IMR-90 (cell line): ENCODE results near the gene GSE1. TPM values are rescaled to one million over a fixed set of nuclear protein-coding genes. Genes with fewer than 3 reads are reported as not detected.
A peak's percentile ranks its signal among the peaks of the same experiment; 100 is the strongest.

Source experiments
- ATAC-seq: fragments of 200-7000 bp; cut with Tn5 transposase; 2 replicates; pipeline ENCODE4 v1.9.1; 2020; ENCODE audit warnings: low read depth, mild to moderate bottlenecking, moderate library complexity
- BruUV-seq: library from RNA; stranded (reverse); fragments of 400-500 nt; replicated peaks from 2 replicates; lab custom pipeline; 2021; lab: Mats Ljungman, UMichigan
- CTCF ChIA-PET: fragments of 300-600 bp; formaldehyde crosslinking; extraction: SDS; loops from one replicate; lab custom pipeline; 2021; ENCODE audit warnings: antibody characterized with exemption; lab: Yijun Ruan, JAX
- POLR2A ChIA-PET: fragments of 300-600 bp; sonication (Branson Sonifier 250); formaldehyde crosslinking; loops from one replicate; lab custom pipeline; 2022; ENCODE audit warnings: antibody characterized with exemption; ENCODE audit not compliant: unreplicated experiment; lab: Charles Lee
- DNase-seq: peaks from one replicate; pipeline ENCODE4 v3.0.0; 2013
- H2AFZ ChIP-seq: replicated peaks from 2 replicates; pipeline ENCODE3; 2013; ENCODE audit warnings: low read length, mild to moderate bottlenecking; ENCODE audit not compliant: poor library complexity
- H2AK5ac ChIP-seq: 2 replicates; pipeline ENCODE4 v1.6.1; 2013; ENCODE audit warnings: low read depth, low read length, inconsistent platforms
- H2AK9ac ChIP-seq: replicated peaks from 2 replicates; pipeline ENCODE3; 2013; ENCODE audit warnings: mild to moderate bottlenecking, low read depth, low read length, moderate library complexity; ENCODE audit not compliant: poor library complexity
- H2BK120ac ChIP-seq: 2 replicates; pipeline ENCODE4 v1.6.1; 2013; ENCODE audit warnings: low read depth, low read length, inconsistent platforms
- H2BK15ac ChIP-seq: 3 replicates; pipeline ENCODE4 v1.6.1; 2013; ENCODE audit warnings: low read depth, low read length, inconsistent platforms
- H2BK20ac ChIP-seq: 2 replicates; pipeline ENCODE4 v1.6.1; 2013; ENCODE audit warnings: low read depth, mild to moderate bottlenecking, inconsistent platforms, low read length, moderate library complexity
- H2BK5ac ChIP-seq: 2 replicates; pipeline ENCODE4 v1.6.1; 2013; ENCODE audit warnings: mild to moderate bottlenecking, low read depth, low read length, inconsistent platforms; ENCODE audit not compliant: poor library complexity, severe bottlenecking
- H3K14ac ChIP-seq: replicated peaks from 2 replicates; pipeline ENCODE4 v1.6.1; 2013; ENCODE audit warnings: low read depth, low read length, inconsistent platforms
- H3K18ac ChIP-seq: 2 replicates; pipeline ENCODE4 v1.6.1; 2013; ENCODE audit warnings: low read depth, low read length, control low read depth
- H3K23ac ChIP-seq: 2 replicates; pipeline ENCODE4 v1.6.1; 2013; ENCODE audit warnings: low read depth, low read length, inconsistent platforms
- H3K27ac ChIP-seq: 2 replicates; pipeline ENCODE4 v1.5.1; 2013; ENCODE audit warnings: mild to moderate bottlenecking, control low read depth, low read length; ENCODE audit not compliant: insufficient read depth
- H3K27me3 ChIP-seq: 2 replicates; pipeline ENCODE4 v1.6.1; 2013; ENCODE audit warnings: low read length; ENCODE audit not compliant: control insufficient read depth, insufficient read depth
- H3K36me3 ChIP-seq: 2 replicates; pipeline ENCODE4 v1.6.1; 2013; ENCODE audit warnings: low read length, mixed read lengths; ENCODE audit not compliant: control insufficient read depth, insufficient read depth
- H3K4ac ChIP-seq: 2 replicates; pipeline ENCODE4 v1.6.1; 2013; ENCODE audit warnings: low read depth, low read length, inconsistent platforms
- H3K4me1 ChIP-seq: 2 replicates; pipeline ENCODE4 v1.6.1; 2013; ENCODE audit warnings: low read length, mixed read lengths; ENCODE audit not compliant: control insufficient read depth, insufficient read depth
- H3K4me2 ChIP-seq: 2 replicates; pipeline ENCODE4 v1.6.1; 2013; ENCODE audit warnings: low read depth, mild to moderate bottlenecking, control low read depth, low read length, moderate library complexity
- H3K4me3 ChIP-seq: 2 replicates; pipeline ENCODE4 v1.5.1; 2013; ENCODE audit warnings: low read depth, mild to moderate bottlenecking, control low read depth, low read length, moderate library complexity; ENCODE audit not compliant: insufficient read depth
- H3K56ac ChIP-seq: 2 replicates; pipeline ENCODE4 v1.6.1; 2013; ENCODE audit warnings: low read length, inconsistent platforms; ENCODE audit not compliant: insufficient read depth; ENCODE audit errors: extremely low read depth
- H3K79me1 ChIP-seq, 2 experiments: 2 replicates each; pipeline ENCODE4 v1.6.1; 2013; ENCODE audit warnings: low read length in 2 of 2, inconsistent platforms in 1 of 2, low read depth in 1 of 2
- H3K9ac ChIP-seq: 2 replicates; pipeline ENCODE4 v1.6.1; 2013; ENCODE audit warnings: low read depth, low read length, control low read depth
- H3K9me1 ChIP-seq: 2 replicates; pipeline ENCODE4 v1.6.1; 2013; ENCODE audit warnings: low read length, inconsistent platforms; ENCODE audit not compliant: insufficient read depth
- H3K9me3 ChIP-seq: 2 replicates; pipeline ENCODE4 v1.6.1; 2013; ENCODE audit warnings: low read length; ENCODE audit not compliant: control insufficient read depth, insufficient read depth
- H4K20me1 ChIP-seq: 2 replicates; pipeline ENCODE4 v1.6.1; 2013; ENCODE audit warnings: low read length, inconsistent platforms; ENCODE audit not compliant: insufficient read depth
- H4K5ac ChIP-seq: 2 replicates; pipeline ENCODE4 v1.6.1; 2013; ENCODE audit warnings: mild to moderate bottlenecking, low read depth, low read length, control low read depth
- H4K8ac ChIP-seq, 2 experiments: 2 replicates each; pipeline ENCODE4 v1.6.1; 2013; ENCODE audit warnings: low read depth in 2 of 2, low read length in 2 of 2, control low read depth in 1 of 2, inconsistent platforms in 1 of 2
- H4K91ac ChIP-seq: 2 replicates; pipeline ENCODE4 v1.6.1; 2013; ENCODE audit warnings: low read depth, low read length, inconsistent platforms; ENCODE audit not compliant: insufficient read depth
- CTCF ChIP-seq: conservative IDR thresholded peaks from 2 replicates; pipeline ENCODE4 v1.5.1; 2012; ENCODE audit warnings: mild to moderate bottlenecking, low read depth, low read length, improper control_type of control experiment
- ELK1 ChIP-seq: fragments of 150-350 bp; IDR thresholded peaks from 2 replicates; pipeline ENCODE4 v1.6.1; 2016; ENCODE audit warnings: low read depth, mild to moderate bottlenecking, low read length, moderate library complexity, borderline replicate concordance
- MXI1 ChIP-seq: IDR thresholded peaks from 2 replicates; pipeline ENCODE4 v1.6.1; 2012; ENCODE audit warnings: low read depth, mild to moderate bottlenecking, low read length, moderate library complexity, borderline replicate concordance
- POLR2A ChIP-seq: IDR thresholded peaks from 2 replicates; pipeline ENCODE4 v1.6.1; 2012; ENCODE audit warnings: mild to moderate bottlenecking, low read depth, low read length
- RAD21 ChIP-seq: IDR thresholded peaks from 2 replicates; pipeline ENCODE4 v1.6.1; 2012; ENCODE audit warnings: low read length, improper control_type of control experiment
- RCOR1 ChIP-seq: IDR thresholded peaks from 2 replicates; pipeline ENCODE4 v1.6.1; 2012; ENCODE audit warnings: mild to moderate bottlenecking, low read length, improper control_type of control experiment; ENCODE audit not compliant: insufficient replicate concordance
- RFX5 ChIP-seq: IDR thresholded peaks from 2 replicates; pipeline ENCODE4 v1.8.0; 2012; ENCODE audit warnings: low read depth, mild to moderate bottlenecking, low read length, moderate library complexity
- SMC3 ChIP-seq: fragments of 150-350 bp; IDR thresholded peaks from 2 replicates; pipeline ENCODE4 v1.6.1; 2016; ENCODE audit warnings: low read depth, mild to moderate bottlenecking, antibody characterized with exemption, low read length, moderate library complexity
- WGBS, 2 experiments: methylation state at CpG; one replicate each; pipeline versions ENCODE4 v1.1.5 to v1.1.7; 2013; ENCODE audit warnings: missing lambda C conversion rate in 2 of 2; ENCODE audit not compliant: insufficient read length in 1 of 2; ENCODE audit errors: extremely low coverage in 2 of 2; 5-methylcytosine and 5-hydroxymethylcytosine counted together
- dilution Hi-C: fragments of 300-500 bp; cut with HindIII; formaldehyde crosslinking; loops from one replicate; pipeline ENCODE4 v1.14.3; 2018; ENCODE audit warnings: low sequenced_read_pairs; ENCODE audit not compliant: unreplicated experiment
- in situ Hi-C: fragments of 300-500 bp; cut with MboI; formaldehyde crosslinking; loops from 3 replicates; pipeline ENCODE4 v1.14.3; 2019; ENCODE audit warnings: low sequenced_read_pairs, inconsistent platforms, mixed read lengths
- intact Hi-C: fragments of 100-400 bp; cut with micrococcal nuclease; formaldehyde crosslinking; loops from 2 replicates; pipeline ENCODE4 v1.10.0; 2022
- polyA plus RNA-seq, 3 experiments: library from polyadenylated mRNA; depleted of rRNA; stranded (reverse); fragments of >200 nt; gene quantifications; 2 replicates each; pipeline ENCODE4 v1.2.3, GENCODE V29; 2012; ENCODE audit warnings: low replicate concordance in 1 of 3
- total RNA-seq: library from RNA; depleted of rRNA; stranded (reverse); fragments of >200 nt; gene quantifications from 2 replicates; pipeline ENCODE4 v1.2.3, GENCODE V29; 2012

The GSE1 gene
- total and polyA plus RNA-seq, 2 of the 4 experiments (the other 2 are of a cell fraction): 14.9 to 25.5 TPM

- peak; percentile 34; the same call in 1 of the 2 replicates for TF ChIP-seq POLR2A
- no peak for TF ChIP-seq SMC3
Observed at GRCh38 chr16:85612191-85612800, 826 bp upstream of the GSE1 start (continued).

GRCh38 chr16:85613604-85614337 lies 649 bp downstream of the GSE1 start:
- no peak for ATAC-seq
- peak overlapping the region; percentile 77; the same call in 1 of the 2 replicates for H3K4me2 ChIP-seq
- no peak overlapping the region for H2AK5ac ChIP-seq
- 26% methylated on average over 12 of the region's 67 CpGs; no CpG with 5 or more reads in 1 of the 2 experiments for WGBS, 2 experiments
- peaks cover 3% of the 10 kb centered on the region; the same call in 1 of the 2 replicates for H3K9me1 ChIP-seq
- ChIA-PET CTCF (no interaction called here), POLR2A (interaction anchor here (0.6 kb wide), 1 partner anchor 9 kb away, joined by 3 read pairs; no protein-coding TSS in a partner anchor)
- no peaks in the 10 kb centered on the region for H3K27me3 ChIP-seq
- H3K56ac ChIP-seq: no peak overlapping the region
- H2BK15ac ChIP-seq: no peak overlapping the region
- H2AFZ ChIP-seq: no peak overlapping the region
- peaks cover 21% of the 10 kb centered on the region for H3K4me1 ChIP-seq
- no peak overlapping the region for H2AK9ac ChIP-seq
- no peak overlapping the region for H4K8ac ChIP-seq
- no peak overlapping the region for H2BK120ac ChIP-seq
- H3K23ac ChIP-seq: no peak overlapping the region
- peaks cover 76% of the 10 kb centered on the region for H4K20me1 ChIP-seq
- dilution Hi-C loops: no loop called here
- no peak overlapping the region for H2BK5ac ChIP-seq
- no peak overlapping the region; the same call in 1 of the 2 replicates for H3K27ac ChIP-seq
- no peak overlapping the region for H3K18ac ChIP-seq
- H3K9me3 ChIP-seq: no peaks in the 10 kb centered on the region
- TF ChIP-seq CTCF (no peak), ELK1 (no peak), POLR2A (no peak), RAD21 (no peak), RFX5 (no peak), MXI1 (no peak), RCOR1 (no peak)
- DNase-seq: no peak
- H3K36me3 ChIP-seq: no peaks in the 10 kb centered on the region
- no TSS peak for BruUV-seq
- H3K14ac ChIP-seq: no peak overlapping the region
- intact Hi-C loops: loop anchor here (5.0 kb wide), 1 partner anchor 336 kb away; no protein-coding TSS in a partner anchor
- no peak overlapping the region for H3K4ac ChIP-seq
- H3K9ac ChIP-seq: no peak overlapping the region
- H3K79me1 ChIP-seq: peaks cover 19 to 54% of the 10 kb centered on the region in 2 experiments
- no peak overlapping the region for H2BK20ac ChIP-seq
- no peak overlapping the region for H4K91ac ChIP-seq
- H4K5ac ChIP-seq: no peak overlapping the region
- in situ Hi-C loops: loop anchor here (10.0 kb wide), 1 partner anchor 499 kb away; the partner anchor contains the start of gene CIBAR2
- peak overlapping the region; percentile 41 for H3K4me3 ChIP-seq
